ENCODE results near the gene WDSUB1.

Gene WDSUB1, protein sequence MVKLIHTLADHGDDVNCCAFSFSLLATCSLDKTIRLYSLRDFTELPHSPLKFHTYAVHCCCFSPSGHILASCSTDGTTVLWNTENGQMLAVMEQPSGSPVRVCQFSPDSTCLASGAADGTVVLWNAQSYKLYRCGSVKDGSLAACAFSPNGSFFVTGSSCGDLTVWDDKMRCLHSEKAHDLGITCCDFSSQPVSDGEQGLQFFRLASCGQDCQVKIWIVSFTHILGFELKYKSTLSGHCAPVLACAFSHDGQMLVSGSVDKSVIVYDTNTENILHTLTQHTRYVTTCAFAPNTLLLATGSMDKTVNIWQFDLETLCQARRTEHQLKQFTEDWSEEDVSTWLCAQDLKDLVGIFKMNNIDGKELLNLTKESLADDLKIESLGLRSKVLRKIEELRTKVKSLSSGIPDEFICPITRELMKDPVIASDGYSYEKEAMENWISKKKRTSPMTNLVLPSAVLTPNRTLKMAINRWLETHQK

DNA sequence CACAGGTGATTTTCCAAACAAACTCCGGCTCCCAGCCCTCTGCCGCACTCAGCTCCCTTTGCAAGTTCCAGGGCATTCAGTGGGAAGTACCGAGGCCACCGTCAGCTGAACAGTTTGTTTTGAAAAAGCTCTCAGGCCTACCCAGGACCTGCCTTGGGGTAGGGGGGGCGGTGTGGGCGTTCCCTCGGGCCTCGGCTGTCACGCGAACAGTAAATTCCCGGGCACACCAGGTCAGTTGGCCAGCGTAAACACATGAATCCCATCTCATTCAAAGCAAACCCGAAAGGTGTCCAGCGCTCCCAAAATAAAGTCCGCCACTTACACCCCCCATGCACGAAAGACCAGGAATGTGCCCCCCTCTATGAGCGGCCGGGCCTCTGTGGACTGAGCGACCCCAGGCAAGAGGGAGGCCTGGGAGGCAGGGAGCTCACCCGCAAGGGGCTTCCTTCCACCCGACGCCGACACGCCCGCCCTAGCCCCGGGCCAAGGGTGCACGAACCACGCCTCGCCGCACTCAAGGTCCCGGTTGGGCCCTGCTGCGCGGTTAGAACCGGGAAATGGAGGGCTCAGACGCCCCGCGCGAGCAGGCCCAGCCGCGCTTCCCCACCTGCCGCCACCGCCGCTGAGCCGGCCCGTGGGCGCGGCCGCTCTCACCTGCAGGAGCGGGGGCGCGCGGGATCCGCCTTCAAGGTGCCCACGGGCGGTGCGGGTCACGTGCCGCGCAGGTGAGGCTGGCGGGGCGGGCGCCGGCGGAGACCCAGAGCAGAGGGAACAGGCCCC lies at the start of gene WDSUB1:
WDSUB1 (minus strand) TSS at position 775 of the 780 bp plus-strand sequence. CDS start 3,634 bp downstream, outside the sequence.
- Histone ChIP-seq H3K27ac (peak within 1 kb of the TSS; percentile 29 to 95 (median 89)), H3K4me3 (peak within 1 kb of the TSS; percentile 58 to 94 (median 78))

DNA sequence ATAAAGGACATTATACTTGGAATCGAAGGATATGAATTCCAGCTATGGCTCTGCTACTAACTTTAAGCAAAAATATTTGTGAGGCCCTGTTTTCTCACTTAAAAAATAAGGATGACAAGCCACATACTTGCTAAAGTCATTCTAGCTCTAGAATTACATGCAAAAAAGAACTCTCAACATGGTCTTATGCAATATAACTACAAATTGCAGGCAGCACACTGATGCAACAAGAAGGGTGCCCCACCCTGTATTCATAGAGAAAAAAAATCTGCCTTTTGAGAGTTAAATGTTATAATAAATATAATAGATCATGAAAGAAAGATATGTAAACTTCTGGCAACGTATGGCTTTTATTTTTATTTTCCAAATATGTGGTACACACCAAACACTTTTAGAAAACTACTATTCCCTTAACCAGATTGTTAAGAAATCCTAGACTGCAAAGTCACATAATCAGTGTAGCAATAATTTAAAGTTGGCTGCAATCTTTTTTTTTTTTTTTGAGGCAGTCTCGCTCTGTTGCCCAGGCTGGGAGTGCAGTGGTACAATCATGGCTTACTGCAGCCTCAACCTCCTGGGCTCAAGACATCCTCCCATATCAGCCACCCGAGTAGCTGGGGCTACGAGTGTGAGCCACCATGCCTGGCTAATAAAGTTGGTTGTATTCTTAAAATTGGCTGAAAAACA lies 40.2 kb upstream of the WDSUB1 start:
- H3K4me3 ChIP-seq, result no peak overlapping the region
- H3K27ac ChIP-seq, result peak overlapping the region in 1 of 21 experiments; percentile 25

DNA sequence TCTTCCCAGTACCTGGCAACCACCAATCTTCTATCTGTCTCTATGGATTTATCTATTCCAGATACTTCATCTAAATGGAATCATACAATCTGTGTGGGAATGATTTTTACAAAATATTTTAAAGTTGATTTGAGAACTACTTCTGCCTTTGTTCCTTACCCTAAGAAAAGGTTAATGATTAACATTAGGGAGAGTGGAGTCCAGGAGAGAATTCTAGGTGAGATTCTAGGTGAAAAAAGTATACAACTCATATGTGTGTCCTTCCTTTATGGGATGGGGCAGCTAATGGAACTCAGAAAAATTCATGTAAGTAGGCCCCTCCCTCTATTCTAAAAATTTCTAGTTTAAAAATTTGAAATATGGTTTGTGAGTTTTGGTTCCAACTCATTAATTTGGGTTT lies 35.9 kb upstream of the WDSUB1 start:
- Histone ChIP-seq H3K27ac (no peak overlapping the region), H3K4me3 (no peak overlapping the region)

DNA sequence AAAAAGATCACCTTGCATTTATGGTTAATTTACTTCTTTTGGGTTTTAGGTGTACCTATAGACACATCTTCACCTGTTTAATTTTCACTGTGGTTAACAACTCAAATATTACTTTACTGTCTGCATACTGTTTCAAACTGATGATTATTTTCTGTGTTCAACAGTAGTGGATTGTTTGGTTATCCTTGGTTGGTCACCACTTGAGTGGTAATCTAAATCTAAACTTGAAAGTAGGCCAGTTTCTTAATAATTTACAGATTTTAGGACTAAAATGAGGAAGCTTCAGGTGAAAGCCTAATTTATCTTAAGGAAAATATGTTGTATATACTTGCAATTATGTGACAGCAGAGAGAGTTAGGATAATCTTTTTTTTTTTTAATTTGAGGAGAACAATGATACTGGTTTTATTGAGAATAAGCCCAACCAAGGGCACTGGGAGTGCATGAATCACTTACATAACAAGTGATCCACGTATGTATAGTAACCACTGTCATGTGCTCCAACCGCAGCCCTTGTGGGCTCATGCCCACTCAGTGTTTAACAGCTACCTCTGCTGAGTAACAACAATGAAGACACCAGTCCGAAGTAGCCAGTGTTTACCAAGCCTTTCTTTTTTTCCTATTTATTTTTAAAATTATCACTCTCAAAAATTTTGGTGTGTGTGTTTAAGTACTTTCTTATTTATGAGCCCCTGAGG lies 31.0 kb upstream of the WDSUB1 start:
- H3K4me3 ChIP-seq, result no peak overlapping the region
- H3K27ac ChIP-seq, result no peak overlapping the region

DNA sequence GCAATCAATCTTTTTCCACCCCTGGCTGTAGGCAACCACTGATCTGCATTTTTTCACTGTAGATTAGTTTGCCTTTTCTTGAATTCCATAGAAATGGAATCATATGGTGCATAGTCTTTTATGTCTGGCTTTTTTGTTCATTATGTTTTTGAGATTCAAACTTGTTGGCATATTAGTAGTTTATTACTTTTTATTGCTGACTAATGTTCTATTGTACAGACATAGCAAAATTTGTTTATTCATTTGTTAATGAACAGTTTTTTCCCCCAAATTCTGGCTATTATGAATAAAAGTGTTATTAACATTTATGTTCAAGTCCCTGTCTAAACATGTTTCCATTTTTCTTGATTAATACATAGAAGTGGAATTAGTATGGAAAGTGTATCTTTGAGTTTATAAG lies 21.4 kb upstream of the WDSUB1 start:
- H3K27ac ChIP-seq, result no peak overlapping the region
- no peak overlapping the region for H3K4me3 ChIP-seq

DNA sequence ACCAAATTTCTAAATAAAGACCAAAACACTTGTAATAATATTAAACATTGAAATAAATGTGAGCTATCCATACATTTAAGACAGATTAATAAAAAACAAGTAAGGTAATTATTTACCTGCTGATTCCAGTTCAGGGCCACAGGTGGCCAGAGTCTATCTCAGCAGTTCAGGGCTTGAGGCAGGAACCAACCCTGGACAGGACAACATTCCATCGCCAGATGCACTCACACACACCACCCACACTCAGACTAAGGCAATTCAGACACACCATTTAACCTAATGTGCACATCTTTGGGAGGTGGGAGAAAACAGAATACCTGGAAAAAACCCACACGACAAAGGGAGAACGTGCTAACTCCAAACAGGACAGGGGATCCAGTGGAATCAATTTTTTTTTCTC lies 14.1 kb upstream of the WDSUB1 start:
- Histone ChIP-seq H3K4me3 (no peak overlapping the region), H3K27ac (no peak overlapping the region)

DNA sequence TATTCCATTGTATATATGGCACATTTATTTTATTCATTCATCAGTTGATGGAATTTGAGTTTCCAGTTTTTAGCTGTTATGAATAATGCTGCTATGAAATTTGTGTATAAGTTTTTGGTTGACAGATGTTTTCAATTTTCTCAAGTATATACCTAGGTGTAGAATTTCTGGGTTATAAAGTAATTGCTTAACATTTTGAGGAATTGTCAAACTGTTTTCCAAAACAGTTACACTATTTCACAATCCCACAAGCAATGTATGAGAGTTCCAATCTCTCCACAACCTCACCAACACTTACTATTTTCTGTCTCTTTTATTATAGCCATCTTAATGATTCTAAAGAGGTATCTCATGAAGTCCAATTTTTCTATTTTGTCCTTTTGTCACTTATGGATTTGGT lies 12.5 kb upstream of the WDSUB1 start:
- Histone ChIP-seq H3K27ac (no peak overlapping the region), H3K4me3 (no peak overlapping the region)

DNA sequence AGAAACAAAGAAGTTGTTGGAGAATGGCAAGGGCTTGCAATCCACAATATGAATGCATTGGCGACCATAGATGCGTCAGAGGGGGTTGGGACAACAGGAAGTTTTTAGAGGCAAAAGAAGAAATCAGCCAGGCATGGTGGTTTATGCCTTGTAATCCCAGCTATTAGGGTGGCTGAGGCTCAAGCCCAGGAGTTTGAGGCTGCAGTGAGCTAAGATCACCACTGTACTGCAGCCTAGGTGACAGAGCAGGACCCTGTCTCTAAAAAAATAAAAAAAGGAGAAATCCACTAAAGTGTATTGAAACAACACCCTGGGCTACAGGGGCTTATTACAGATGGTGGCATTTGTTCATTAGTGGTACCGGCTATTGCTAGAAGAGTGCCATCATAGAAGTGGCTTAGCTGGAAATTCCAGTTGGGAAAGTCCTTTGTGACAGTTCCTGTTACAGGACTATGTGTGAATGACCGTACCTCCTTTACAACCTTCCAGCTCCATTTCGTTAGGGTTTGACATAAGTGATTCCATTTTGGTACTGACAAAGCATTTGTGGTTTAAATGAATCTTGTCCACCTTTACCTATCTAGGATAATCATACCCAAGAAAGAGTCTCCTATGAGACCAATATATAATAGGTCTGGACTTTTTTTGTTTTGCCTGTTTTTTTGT lies 10.7 kb upstream of the WDSUB1 start:
- Histone ChIP-seq H3K27ac (no peak overlapping the region), H3K4me3 (no peak overlapping the region)

DNA sequence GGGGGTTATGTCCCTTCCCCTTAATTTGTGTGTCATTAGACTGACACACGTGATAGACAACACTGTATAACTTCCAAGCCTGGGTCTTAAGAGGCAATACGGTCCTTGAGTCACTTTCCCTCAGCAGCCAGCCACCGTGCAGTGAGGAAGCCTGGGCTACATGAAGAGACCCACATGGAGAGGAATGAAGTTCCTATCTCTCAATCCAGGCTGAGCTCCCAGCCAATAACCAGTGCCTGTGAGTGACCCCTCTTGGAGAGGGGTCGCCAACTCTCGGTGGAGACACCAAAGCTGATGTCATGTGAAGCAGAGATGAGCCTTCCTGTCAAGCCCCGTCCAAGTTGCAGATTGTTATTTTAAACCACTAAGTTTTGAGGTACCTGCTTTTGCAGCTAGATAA lies 5.7 kb upstream of the WDSUB1 start:
- H3K4me3 ChIP-seq, result no peak overlapping the region
- no peak overlapping the region for H3K27ac ChIP-seq

DNA sequence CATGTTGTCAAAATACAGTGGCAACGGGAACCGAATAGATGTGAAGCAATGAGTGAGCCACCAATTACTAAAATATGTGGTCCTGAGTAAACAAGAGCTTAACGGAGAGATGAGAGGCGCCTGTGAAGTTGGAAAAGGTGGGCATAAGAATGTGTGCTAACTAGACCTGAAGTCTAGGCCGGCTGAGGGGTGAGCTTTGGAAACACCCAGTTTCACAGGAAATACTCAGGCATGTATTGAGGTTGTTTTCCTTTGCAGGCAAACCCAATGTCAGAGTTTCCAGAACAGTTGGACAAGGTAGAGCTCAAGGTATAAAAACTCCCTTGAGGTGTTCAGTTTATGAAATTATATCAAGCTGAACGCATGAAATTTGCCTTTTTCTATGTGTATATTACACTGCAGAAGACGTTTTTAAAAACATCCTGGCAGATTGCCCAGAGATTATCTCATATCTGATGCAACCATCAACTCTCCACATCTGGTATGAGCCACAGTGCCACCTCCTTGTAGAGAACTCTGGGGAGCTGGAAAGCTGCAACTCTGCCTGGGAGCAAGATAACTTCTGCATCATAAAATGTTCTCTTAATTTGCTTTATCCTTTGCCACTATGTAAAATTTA lies 3.9 kb upstream of the WDSUB1 start:
- Histone ChIP-seq H3K27ac (peak overlapping the region in 1 of 21 experiments; percentile 43), H3K4me3 (no peak overlapping the region)

DNA sequence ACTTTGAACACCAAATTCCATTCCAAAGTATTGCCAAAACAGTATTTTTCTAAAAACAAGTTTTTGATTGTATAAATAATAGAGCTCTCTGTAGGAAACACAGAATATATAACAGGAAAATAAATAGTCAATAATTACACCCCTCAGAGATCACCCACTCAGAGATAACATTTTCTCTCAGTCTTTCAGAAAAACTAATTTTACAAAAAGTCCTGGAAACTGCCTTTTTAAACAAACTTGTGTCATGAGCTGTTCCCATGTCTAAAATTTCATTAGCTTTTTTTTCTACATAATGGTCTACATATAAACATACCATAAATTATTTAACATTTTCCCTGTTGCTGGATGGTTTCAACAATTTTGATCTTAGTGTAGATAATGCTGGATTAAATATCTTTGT lies 1.2 kb upstream of the WDSUB1 start:
- H3K27ac ChIP-seq, result peak overlapping the region in 3 of 21 experiments; percentile 82 to 95 (median 93)

DNA sequence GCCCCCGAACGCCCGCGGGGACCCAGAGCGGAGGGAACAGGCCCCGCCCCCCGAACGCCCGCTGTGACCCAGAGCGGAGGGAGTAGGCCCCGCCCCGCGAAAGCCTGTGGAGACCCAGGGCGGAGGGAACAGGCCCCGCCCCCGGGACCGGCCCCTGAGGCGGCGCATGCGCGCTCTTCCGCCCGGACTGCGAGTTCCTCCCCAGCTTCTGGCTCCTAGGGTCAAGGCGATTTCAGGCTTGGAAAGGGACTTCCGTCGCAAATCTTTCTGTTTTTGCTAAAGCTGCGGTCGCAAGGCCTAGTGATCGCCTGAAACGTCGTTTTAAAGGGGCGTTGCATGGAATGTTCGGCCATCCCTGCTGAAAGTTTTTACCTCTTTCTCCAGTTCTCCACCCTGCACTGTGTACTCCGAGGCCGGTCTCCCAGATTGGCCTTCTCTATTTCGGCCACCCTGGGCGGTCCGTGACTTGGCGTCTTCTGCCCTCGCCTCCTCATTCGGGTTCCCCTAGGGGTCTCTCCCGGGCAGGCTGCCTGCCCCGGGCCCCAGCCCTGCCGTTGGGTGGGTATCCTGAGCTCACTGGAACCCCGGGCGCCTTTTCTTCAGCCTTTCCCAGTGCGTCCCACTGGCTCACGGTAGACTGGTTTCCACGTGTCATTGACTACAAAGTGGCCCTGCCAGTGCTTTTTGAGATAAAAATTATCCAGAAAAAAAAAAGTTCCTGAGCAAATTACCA lies 372 bp upstream of the WDSUB1 start:
- Histone ChIP-seq H3K4me3 (peak overlapping the region; percentile 58 to 94 (median 78)), H3K27ac (peak overlapping the region; percentile 15 to 95 (median 89))

More for the DNA sequence above, 1.2 kb upstream of the WDSUB1 start:
- H3K4me3 ChIP-seq, result no peak overlapping the region

DNA sequence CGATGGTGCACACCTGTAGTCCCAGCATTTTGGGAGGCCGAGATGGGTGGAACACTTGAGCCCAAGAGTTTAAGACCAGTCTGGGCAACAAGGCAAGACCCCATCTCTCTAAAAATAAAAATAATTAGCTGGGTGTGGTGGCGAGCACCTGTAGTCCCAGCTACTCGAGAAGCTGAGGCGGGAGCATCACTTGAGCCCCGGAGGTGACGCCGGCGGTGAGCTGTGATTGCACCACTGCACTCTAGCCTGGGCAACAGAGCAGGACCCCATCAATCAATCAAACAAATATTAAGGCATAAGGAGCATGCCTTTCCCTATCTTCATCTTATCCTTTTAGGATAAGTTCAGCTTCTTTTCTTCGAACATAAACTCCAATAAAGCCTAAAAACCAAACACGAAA lies 1.1 kb downstream of the WDSUB1 start:
- Histone ChIP-seq H3K27ac (peak overlapping the region in 12 of 21 experiments; percentile 49 to 93 (median 88)), H3K4me3 (peak overlapping the region in 6 of 7 experiments; percentile 58 to 94 (median 77))

DNA sequence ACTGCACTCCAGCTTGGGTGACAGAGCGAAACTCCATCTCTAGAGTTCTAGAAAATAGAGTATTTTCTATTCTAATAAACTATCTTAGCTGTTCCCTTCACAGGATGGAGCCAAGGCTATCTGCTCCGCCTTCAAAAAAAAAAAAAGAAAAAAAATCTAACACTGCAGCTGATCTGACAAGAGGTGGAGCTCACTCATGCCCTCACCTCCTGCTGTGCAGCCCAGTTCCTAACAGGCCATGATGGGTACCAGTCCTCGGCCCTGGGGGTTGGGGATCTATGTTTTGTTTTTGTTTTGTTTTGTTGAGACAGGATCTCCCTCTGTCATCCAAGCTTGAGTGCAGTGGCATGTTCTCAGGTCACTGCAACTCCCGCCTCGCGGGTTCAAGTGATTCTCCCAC lies 3.0 kb downstream of the WDSUB1 start:
- H3K27ac ChIP-seq, result no peak overlapping the region
- H3K4me3 ChIP-seq, result no peak overlapping the region

DNA sequence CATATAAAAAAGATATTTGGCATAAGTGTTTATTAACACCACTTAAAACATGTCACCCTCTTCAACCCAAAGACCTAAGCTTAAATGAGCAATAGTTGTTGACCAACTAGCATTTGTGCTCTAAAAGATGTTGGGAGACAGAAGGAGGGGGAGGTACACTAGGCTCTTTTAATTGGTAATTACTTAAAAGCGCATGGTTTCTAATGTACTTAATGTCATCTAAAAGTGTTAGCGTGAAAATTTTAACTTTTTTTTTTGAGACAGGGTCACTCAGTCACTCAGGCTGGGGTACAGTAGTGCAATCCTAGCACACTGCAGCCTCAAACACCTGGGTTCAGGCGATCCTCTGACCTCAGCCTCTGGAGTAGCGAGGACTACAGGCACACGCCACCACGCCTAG lies 5.5 kb downstream of the WDSUB1 start:
- Histone ChIP-seq H3K27ac (no peak overlapping the region), H3K4me3 (no peak overlapping the region)

DNA sequence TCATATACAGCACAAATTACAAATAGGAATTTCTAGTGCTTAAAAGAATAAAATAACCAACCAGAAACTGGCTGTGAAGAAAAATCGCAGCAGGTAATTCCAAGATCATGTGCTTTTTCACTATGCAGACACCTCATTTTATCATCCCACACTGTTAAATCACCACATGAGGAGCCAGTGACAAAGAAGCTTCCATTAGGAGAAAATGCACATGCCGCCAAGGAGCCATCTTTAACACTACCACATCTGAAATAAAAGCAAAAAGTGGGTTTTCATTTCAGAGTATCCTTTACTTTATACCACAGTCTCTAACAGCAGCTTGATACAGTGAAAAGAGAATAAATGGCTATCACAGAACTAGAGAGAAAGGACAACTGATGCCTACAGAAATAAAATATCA lies 6.8 kb downstream of the WDSUB1 start:
- H3K27ac ChIP-seq, result no peak overlapping the region

DNA sequence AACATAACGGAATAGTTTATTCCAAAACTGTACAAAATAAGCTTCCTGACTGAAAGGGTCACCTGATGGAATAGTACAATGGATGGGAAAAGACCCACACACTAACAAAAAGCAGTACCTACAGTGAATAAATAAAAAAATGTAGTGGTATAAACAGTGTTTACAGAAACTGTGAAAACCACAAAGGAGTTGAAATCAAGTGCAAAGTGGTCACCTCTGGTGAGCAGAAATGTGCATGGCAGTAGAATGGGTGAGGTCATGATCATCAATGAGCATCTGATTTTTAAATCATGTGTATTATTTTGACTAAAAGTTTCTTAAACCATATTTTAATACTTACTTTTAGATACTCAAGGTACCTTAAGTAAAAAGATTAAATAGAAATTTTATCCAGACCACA lies 11.4 kb downstream of the WDSUB1 start:
- H3K4me3 ChIP-seq, result no peak overlapping the region

More for the DNA sequence above, 6.8 kb downstream of the WDSUB1 start:
- no peak overlapping the region for H3K4me3 ChIP-seq

DNA sequence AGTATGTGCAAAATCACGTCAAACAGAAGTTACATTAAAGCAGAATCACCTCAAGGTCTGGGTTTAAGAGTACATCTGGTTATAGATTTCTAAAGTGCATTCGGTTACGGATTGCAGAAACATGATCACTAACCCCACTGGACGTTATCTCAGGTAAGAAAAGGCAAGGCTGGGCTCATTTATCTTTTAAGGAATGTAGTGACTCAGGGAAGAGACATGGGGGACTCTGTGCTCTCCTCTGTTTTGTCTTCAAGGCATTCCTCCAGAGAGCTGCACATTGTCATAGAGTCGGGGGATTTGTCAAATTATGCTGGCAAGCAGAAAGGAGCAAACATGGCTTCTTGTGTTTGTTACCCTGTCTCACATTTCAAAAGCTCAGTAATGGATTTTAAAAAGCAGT lies 14.3 kb downstream of the WDSUB1 start:
- Histone ChIP-seq H3K27ac (no peak overlapping the region), H3K4me3 (no peak overlapping the region)

More for the DNA sequence above, 11.4 kb downstream of the WDSUB1 start:
- H3K27ac ChIP-seq, result no peak overlapping the region
